Measurements from ENCODE around the gene PTRH1. TPM values are rescaled to one million over a fixed set of nuclear protein-coding genes. Genes with fewer than 3 reads are reported as not detected.
A peak's percentile ranks its signal among the peaks of the same experiment; 100 is the strongest.

PTRH1 gene
- total and polyA plus RNA-seq, 4 donors: 8.6 to 41.7 (median 24.7) TPM

DNA sequence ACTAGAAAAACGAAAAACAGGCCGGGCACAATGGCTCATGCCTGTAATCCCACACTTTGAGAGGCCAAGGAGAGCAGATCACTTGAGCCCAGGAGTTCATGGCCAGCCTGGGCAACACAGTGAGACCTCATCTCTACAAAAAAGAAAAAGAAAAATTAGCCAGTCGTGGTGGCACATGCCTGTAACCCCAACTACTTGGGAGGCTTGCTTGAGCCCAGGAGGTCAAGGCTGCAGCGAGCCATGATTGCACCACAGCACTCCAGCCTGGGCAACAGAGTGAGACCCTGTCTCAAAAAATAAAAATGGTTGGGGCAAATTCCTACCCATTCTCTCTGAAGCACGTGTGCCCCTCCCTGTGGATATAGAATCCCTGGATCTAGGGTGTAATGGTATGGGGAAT, 17.1 kb downstream of the PTRH1 start:
- DNase-seq: no peak
- no peak overlapping the region for H3K4me3 ChIP-seq
- TF ChIP-seq, protein P1, sequence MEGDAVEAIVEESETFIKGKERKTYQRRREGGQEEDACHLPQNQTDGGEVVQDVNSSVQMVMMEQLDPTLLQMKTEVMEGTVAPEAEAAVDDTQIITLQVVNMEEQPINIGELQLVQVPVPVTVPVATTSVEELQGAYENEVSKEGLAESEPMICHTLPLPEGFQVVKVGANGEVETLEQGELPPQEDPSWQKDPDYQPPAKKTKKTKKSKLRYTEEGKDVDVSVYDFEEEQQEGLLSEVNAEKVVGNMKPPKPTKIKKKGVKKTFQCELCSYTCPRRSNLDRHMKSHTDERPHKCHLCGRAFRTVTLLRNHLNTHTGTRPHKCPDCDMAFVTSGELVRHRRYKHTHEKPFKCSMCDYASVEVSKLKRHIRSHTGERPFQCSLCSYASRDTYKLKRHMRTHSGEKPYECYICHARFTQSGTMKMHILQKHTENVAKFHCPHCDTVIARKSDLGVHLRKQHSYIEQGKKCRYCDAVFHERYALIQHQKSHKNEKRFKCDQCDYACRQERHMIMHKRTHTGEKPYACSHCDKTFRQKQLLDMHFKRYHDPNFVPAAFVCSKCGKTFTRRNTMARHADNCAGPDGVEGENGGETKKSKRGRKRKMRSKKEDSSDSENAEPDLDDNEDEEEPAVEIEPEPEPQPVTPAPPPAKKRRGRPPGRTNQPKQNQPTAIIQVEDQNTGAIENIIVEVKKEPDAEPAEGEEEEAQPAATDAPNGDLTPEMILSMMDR (IDR thresholded peaks at IDR 0.05; ENCODE audit: control extremely low read depth, extremely low read depth): no peak
- H3K4me1 ChIP-seq (ENCODE audit: control insufficient read depth in 5 of 5, insufficient read depth in 5 of 5, low read length in 5 of 5): peaks cover 0 to 4% (median 0%) of the 10 kb centered on the region in 5 donors
- H3K27ac ChIP-seq (ENCODE audit: low read depth in 1 of 2, low read length in 1 of 2): no peak overlapping the region
- no peaks in the 10 kb centered on the region for H3K27me3 ChIP-seq (ENCODE audit: control insufficient read depth in 3 of 3, insufficient read depth in 3 of 3, low read length in 2 of 3)
- no peak for ATAC-seq (ENCODE audit: insufficient read depth, low FRiP score)
- no peak overlapping the region for H3K9ac ChIP-seq (ENCODE audit: insufficient read depth in 1 of 2, low read length in 2 of 2)
- no peaks in the 10 kb centered on the region for H3K9me3 ChIP-seq (ENCODE audit: control insufficient read depth in 4 of 4, insufficient read depth in 3 of 4, low read length in 3 of 4)
- 92 to 96% methylated on average over 5 of the region's 5 CpGs for WGBS, 2 donors
- H3K36me3 ChIP-seq (ENCODE audit: control insufficient read depth in 4 of 4, insufficient read depth in 4 of 4, low read length in 4 of 4): peaks cover 0 to 4% (median 0%) of the 10 kb centered on the region in 4 donors

DNA sequence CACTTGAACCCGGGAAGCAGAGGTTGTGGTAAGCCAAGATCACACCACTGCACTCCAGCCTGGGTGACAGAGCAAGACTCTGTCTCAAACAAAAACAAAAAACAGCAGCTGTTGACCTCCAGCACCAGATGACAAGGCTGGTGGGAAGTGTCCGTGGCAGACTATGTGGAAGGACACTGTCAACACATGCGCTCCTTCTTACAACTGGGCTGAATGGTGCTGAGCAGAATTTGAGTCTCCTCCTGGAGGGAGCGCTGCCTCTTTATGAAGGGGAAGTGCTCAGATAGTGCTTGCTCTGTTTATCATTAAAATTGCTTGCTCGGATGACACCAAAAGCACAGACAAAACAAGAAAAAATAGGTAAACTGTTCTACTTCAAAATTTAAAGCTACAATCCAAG, 17.9 kb downstream of the PTRH1 start:
- H3K4me1 ChIP-seq (ENCODE audit: control insufficient read depth in 5 of 5, insufficient read depth in 5 of 5, low read length in 5 of 5): peaks cover 0 to 4% (median 0%) of the 10 kb centered on the region in 5 donors
- H3K27ac ChIP-seq (ENCODE audit: low read depth in 1 of 2, low read length in 1 of 2): no peak overlapping the region
- no peak overlapping the region for H3K9ac ChIP-seq (ENCODE audit: insufficient read depth in 1 of 2, low read length in 2 of 2)
- ATAC-seq (ENCODE audit: insufficient read depth, low FRiP score) (no peak), DNase-seq (no peak)
- H3K9me3 ChIP-seq (ENCODE audit: control insufficient read depth in 4 of 4, insufficient read depth in 3 of 4, low read length in 3 of 4): no peaks in the 10 kb centered on the region
- H3K36me3 ChIP-seq (ENCODE audit: control insufficient read depth in 4 of 4, insufficient read depth in 4 of 4, low read length in 4 of 4): peaks cover 0 to 4% (median 2%) of the 10 kb centered on the region in 4 donors
- no peak overlapping the region for H3K4me3 ChIP-seq
- TF ChIP-seq, protein P1 (IDR thresholded peaks at IDR 0.05; ENCODE audit: control extremely low read depth, extremely low read depth): no peak
- H3K27me3 ChIP-seq (ENCODE audit: control insufficient read depth in 3 of 3, insufficient read depth in 3 of 3, low read length in 2 of 3): no peaks in the 10 kb centered on the region
- WGBS, 2 donors: 81 to 88% methylated on average over 5 of the region's 5 CpGs

DNA sequence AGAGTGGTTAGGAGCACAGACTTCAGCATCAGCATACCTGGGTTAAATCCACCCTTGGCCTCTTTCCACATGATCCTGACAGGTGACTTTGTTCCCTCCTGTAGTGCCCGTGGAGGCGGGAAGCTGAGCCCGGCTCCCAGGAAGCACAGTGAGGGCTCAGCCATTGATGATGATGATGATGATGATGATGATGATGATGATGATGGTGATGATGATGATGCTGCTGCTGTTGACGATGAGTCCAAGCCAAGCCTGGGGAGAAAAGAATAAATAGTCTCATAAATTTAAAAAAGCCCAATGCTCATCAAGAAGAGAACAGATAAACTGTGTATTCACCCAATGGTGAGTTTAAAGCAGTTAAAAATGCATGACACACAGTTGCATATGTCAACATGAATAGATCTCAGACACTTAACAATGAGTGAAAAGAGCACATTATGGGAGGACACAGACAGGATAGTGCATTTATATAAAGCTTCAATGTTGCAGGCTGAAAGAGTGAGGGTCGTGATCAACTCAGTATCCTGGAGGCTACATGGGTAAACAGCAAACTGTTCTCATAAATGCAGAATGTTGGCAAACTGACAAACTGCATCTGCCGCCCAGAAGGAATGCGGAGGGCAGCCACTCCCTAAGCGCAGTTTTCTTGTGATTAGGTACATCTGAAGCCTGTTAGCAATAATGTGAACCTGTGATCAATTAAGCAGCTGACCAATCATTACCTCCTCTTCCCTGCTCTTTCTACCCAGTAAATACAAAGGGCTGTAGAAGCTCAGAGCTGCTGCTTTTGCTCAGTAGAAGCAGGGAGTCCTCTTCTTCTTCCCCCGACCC, 20.4 kb downstream of the PTRH1 start:
- no peak overlapping the region for H3K27ac ChIP-seq (ENCODE audit: low read depth in 1 of 2, low read length in 1 of 2)
- WGBS, 2 donors: 77 to 84% methylated on average over 9 of the region's 9 CpGs
- no peaks in the 10 kb centered on the region for H3K9me3 ChIP-seq (ENCODE audit: control insufficient read depth in 4 of 4, insufficient read depth in 3 of 4, low read length in 3 of 4)
- no peaks in the 10 kb centered on the region for H3K27me3 ChIP-seq (ENCODE audit: control insufficient read depth in 3 of 3, insufficient read depth in 3 of 3, low read length in 2 of 3)
- H3K4me1 ChIP-seq (ENCODE audit: control insufficient read depth in 5 of 5, insufficient read depth in 5 of 5, low read length in 5 of 5): peaks cover 0 to 4% (median 0%) of the 10 kb centered on the region in 5 donors
- no peak for ATAC-seq (ENCODE audit: insufficient read depth, low FRiP score)
- peak; percentile 28 to 56 (median 37) for DNase-seq
- TF ChIP-seq, protein P1 (IDR thresholded peaks at IDR 0.05; ENCODE audit: control extremely low read depth, extremely low read depth): no peak
- no peak overlapping the region for H3K4me3 ChIP-seq
- peaks cover 0 to 15% (median 4%) of the 10 kb centered on the region in 4 donors for H3K36me3 ChIP-seq (ENCODE audit: control insufficient read depth in 4 of 4, insufficient read depth in 4 of 4, low read length in 4 of 4)
- no peak overlapping the region for H3K9ac ChIP-seq (ENCODE audit: insufficient read depth in 1 of 2, low read length in 2 of 2)
